ENCODE results near the gene C3orf62. TPM values are rescaled to one million over a fixed set of nuclear protein-coding genes. Genes with fewer than 3 reads are reported as not detected.

The C3orf62 gene
- total RNA-seq, 1 donor from 2014 or later, result 0.72 TPM

Other genes starting within 250 kb of the C3orf62 start
- gene IMPDH2, start 247.8 kb downstream of the C3orf62 start, total RNA-seq (ENCODE audit: insufficient read depth, low replicate concordance), result 181 TPM
- 49.4 TPM for gene QRICH1, start 183.2 kb downstream of the C3orf62 start, total RNA-seq (ENCODE audit: insufficient read depth, low replicate concordance)
- gene QARS1, start 172.5 kb downstream of the C3orf62 start, total RNA-seq (ENCODE audit: insufficient read depth, low replicate concordance), result 283 TPM
- gene USP19, start 156.4 kb downstream of the C3orf62 start, total RNA-seq (ENCODE audit: insufficient read depth, low replicate concordance), result 48.9 TPM
- 753 TPM for gene LAMB2, start 144.2 kb downstream of the C3orf62 start, total RNA-seq (ENCODE audit: insufficient read depth, low replicate concordance)
- gene CCDC71, start 110.9 kb downstream of the C3orf62 start, total RNA-seq (ENCODE audit: insufficient read depth, low replicate concordance), result 7.0 TPM
- 30.8 TPM for gene KLHDC8B, start 105.6 kb downstream of the C3orf62 start, total RNA-seq (ENCODE audit: insufficient read depth, low replicate concordance)
- gene USP4, start 62.8 kb upstream of the C3orf62 start, total RNA-seq (ENCODE audit: insufficient read depth, low replicate concordance), result 14.4 TPM
- gene GPX1, start 81.1 kb upstream of the C3orf62 start, total RNA-seq (ENCODE audit: insufficient read depth, low replicate concordance), result 94.6 TPM
- 351 TPM for gene RHOA, start 134.7 kb upstream of the C3orf62 start, total RNA-seq (ENCODE audit: insufficient read depth, low replicate concordance)
- gene TCTA, start 135.2 kb upstream of the C3orf62 start, total RNA-seq (ENCODE audit: insufficient read depth, low replicate concordance), result 10.1 TPM
- gene AMT, start 145.2 kb upstream of the C3orf62 start, total RNA-seq (ENCODE audit: insufficient read depth, low replicate concordance), result 13.5 TPM
- gene NICN1, start 152.1 kb upstream of the C3orf62 start, total RNA-seq (ENCODE audit: insufficient read depth, low replicate concordance), result 10.6 TPM
- gene DAG1, start 193.0 kb upstream of the C3orf62 start, total RNA-seq (ENCODE audit: insufficient read depth, low replicate concordance), result 23.6 TPM